K562 (cell line): Measurements from ENCODE around the gene GDAP1L1. TPM values are rescaled to one million over a fixed set of nuclear protein-coding genes. Genes with fewer than 3 reads are reported as not detected.

Experiments used
- E2F1 ChIP-seq: sonication (generic); formaldehyde crosslinking; IDR thresholded peaks from 2 replicates; pipeline ENCODE4 v1.8.1; 2023; ENCODE audit warnings: mild to moderate bottlenecking, missing genetic modification reagents, moderate library complexity
- HDAC1 ChIP-seq, 2 experiments: fragments of 450-650 bp; IDR thresholded peaks; 2 replicates each; pipeline ENCODE4 v1.6.1; 2016 to 2017; ENCODE audit warnings: inconsistent platforms in 1 of 2, mild to moderate bottlenecking in 1 of 2, moderate library complexity in 1 of 2
- L3MBTL2 ChIP-seq: fragments of 450-650 bp; IDR thresholded peaks from 2 replicates; pipeline ENCODE4 v1.6.1; 2016; ENCODE audit warnings: mild to moderate bottlenecking, moderate library complexity
- NFRKB ChIP-seq: fragments of 450-650 bp; IDR thresholded peaks from 2 replicates; pipeline ENCODE4 v1.6.1; 2016; ENCODE audit warnings: low read depth
- RBM39 ChIP-seq: fragments of 200-400 bp; formaldehyde crosslinking; optimal IDR thresholded peaks from 2 replicates; pipeline ENCODE3; 2018; ENCODE audit warnings: low read depth, low read length
- TSC22D4 ChIP-seq: fragments of 450-650 bp; IDR thresholded peaks from 2 replicates; pipeline ENCODE4 v1.6.1; 2016; ENCODE audit warnings: missing genetic modification characterization, missing biosample characterization, control low read depth
- polyA plus RNA-seq, 8 experiments: library from polyadenylated mRNA; depleted of rRNA in 4 of 8; stranded (reverse) in 5 of 8; unstranded in 3 of 8; fragments of >200 nt; fragmentation: Nextera tagmentation in 2 of 8; fragmentation: Illumina TruSeq in 1 of 8; extraction: Ambion mirVana in 2 of 8; extraction: Trizol in 1 of 8; gene quantifications; 2 replicates each; pipeline versions ENCODE4 v1.2.1 to v1.2.3, GENCODE V29; 2011 to 2014; ENCODE audit warnings: inconsistent platforms in 1 of 8, missing spikeins in 1 of 8
- total RNA-seq, 7 experiments: library from RNA; depleted of rRNA in 6 of 7; stranded (reverse); fragments of >200 nt in 6 of 7; fragmentation: Illumina TruSeq in 2 of 7; extraction: Trizol in 2 of 7; gene quantifications; 2 replicates each; pipeline versions ENCODE4 v1.2.1 to v1.2.3, GENCODE V29; 2011 to 2021; ENCODE audit warnings: low replicate concordance in 1 of 7
- TF ChIP-seq, protein P1 (sequence below): fragments of 250-450 bp; sonication (Bioruptor Pico); IDR thresholded peaks from 2 replicates; pipeline ENCODE4 v1.4.0; 2020
- TF ChIP-seq, protein P2 (sequence below): IDR thresholded peaks from 2 replicates; pipeline ENCODE4 v1.6.1; 2014; ENCODE audit warnings: antibody characterized with exemption
- TF ChIP-seq, protein P3 (sequence below): fragments of 250-450 bp; sonication (Bioruptor Pico); IDR thresholded peaks from 2 replicates; pipeline ENCODE4 v1.4.0; 2020
- TF ChIP-seq, protein P4 (sequence below): sonication (generic); formaldehyde crosslinking; IDR thresholded peaks from 2 replicates; pipeline ENCODE4 v1.9.0; 2022; ENCODE audit warnings: mild to moderate bottlenecking, missing genetic modification reagents
- TF ChIP-seq, protein P5 (sequence below), 2 experiments: IDR thresholded peaks; 2 replicates each; pipeline ENCODE4 v1.6.1; 2012; ENCODE audit warnings: improper control_type of control experiment in 2 of 2, low read depth in 2 of 2, low read length in 2 of 2, borderline replicate concordance in 1 of 2

GDAP1L1 gene
- total and polyA plus RNA-seq, 9 of the 15 experiments (the other 6 are each of a cell fraction or from before 2014, with no cell fraction given) = 0.06 to 0.40 (median 0.19) TPM; not detected in 5

GRCh38 chr20:44210406-44211176 is 36.5 kb upstream of the GDAP1L1 start, which contains the start of gene OSER1 (continued):
- no peak for TF ChIP-seq NFRKB
- TF ChIP-seq, protein P1, sequence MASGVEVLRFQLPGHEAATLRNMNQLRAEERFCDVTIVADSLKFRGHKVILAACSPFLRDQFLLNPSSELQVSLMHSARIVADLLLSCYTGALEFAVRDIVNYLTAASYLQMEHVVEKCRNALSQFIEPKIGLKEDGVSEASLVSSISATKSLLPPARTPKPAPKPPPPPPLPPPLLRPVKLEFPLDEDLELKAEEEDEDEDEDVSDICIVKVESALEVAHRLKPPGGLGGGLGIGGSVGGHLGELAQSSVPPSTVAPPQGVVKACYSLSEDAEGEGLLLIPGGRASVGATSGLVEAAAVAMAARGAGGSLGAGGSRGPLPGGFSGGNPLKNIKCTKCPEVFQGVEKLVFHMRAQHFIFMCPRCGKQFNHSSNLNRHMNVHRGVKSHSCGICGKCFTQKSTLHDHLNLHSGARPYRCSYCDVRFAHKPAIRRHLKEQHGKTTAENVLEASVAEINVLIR (CRISPR knock-in tag) = peak; percentile 82
- TF ChIP-seq, protein P2, sequence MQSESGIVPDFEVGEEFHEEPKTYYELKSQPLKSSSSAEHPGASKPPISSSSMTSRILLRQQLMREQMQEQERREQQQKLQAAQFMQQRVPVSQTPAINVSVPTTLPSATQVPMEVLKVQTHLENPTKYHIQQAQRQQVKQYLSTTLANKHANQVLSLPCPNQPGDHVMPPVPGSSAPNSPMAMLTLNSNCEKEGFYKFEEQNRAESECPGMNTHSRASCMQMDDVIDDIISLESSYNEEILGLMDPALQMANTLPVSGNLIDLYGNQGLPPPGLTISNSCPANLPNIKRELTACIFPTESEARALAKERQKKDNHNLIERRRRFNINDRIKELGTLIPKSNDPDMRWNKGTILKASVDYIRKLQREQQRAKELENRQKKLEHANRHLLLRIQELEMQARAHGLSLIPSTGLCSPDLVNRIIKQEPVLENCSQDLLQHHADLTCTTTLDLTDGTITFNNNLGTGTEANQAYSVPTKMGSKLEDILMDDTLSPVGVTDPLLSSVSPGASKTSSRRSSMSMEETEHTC = peak; percentile 78; the same call in 1 of the 2 replicates
- TF ChIP-seq, protein P3, sequence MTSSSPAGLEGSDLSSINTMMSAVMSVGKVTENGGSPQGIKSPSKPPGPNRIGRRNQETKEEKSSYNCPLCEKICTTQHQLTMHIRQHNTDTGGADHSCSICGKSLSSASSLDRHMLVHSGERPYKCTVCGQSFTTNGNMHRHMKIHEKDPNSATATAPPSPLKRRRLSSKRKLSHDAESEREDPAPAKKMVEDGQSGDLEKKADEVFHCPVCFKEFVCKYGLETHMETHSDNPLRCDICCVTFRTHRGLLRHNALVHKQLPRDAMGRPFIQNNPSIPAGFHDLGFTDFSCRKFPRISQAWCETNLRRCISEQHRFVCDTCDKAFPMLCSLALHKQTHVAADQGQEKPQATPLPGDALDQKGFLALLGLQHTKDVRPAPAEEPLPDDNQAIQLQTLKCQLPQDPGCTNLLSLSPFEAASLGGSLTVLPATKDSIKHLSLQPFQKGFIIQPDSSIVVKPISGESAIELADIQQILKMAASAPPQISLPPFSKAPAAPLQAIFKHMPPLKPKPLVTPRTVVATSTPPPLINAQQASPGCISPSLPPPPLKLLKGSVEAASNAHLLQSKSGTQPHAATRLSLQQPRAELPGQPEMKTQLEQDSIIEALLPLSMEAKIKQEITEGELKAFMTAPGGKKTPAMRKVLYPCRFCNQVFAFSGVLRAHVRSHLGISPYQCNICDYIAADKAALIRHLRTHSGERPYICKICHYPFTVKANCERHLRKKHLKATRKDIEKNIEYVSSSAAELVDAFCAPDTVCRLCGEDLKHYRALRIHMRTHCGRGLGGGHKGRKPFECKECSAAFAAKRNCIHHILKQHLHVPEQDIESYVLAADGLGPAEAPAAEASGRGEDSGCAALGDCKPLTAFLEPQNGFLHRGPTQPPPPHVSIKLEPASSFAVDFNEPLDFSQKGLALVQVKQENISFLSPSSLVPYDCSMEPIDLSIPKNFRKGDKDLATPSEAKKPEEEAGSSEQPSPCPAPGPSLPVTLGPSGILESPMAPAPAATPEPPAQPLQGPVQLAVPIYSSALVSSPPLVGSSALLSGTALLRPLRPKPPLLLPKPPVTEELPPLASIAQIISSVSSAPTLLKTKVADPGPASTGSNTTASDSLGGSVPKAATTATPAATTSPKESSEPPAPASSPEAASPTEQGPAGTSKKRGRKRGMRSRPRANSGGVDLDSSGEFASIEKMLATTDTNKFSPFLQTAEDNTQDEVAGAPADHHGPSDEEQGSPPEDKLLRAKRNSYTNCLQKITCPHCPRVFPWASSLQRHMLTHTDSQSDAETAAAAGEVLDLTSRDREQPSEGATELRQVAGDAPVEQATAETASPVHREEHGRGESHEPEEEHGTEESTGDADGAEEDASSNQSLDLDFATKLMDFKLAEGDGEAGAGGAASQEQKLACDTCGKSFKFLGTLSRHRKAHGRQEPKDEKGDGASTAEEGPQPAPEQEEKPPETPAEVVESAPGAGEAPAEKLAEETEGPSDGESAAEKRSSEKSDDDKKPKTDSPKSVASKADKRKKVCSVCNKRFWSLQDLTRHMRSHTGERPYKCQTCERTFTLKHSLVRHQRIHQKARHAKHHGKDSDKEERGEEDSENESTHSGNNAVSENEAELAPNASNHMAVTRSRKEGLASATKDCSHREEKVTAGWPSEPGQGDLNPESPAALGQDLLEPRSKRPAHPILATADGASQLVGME = 0 out of 2 replicates have a peak, but pooled peaks have one; percentile 40
- TF ChIP-seq RBM39 = no peak
- TF ChIP-seq E2F1 = peak; percentile 84; the same call in 1 of the 2 replicates
- TF ChIP-seq, protein P4, sequence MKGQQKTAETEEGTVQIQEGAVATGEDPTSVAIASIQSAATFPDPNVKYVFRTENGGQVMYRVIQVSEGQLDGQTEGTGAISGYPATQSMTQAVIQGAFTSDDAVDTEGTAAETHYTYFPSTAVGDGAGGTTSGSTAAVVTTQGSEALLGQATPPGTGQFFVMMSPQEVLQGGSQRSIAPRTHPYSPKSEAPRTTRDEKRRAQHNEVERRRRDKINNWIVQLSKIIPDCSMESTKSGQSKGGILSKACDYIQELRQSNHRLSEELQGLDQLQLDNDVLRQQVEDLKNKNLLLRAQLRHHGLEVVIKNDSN = peak; percentile 93
- TF ChIP-seq L3MBTL2 = peak; percentile 87
- no peak for TF ChIP-seq TSC22D4
- TF ChIP-seq, protein P5, sequence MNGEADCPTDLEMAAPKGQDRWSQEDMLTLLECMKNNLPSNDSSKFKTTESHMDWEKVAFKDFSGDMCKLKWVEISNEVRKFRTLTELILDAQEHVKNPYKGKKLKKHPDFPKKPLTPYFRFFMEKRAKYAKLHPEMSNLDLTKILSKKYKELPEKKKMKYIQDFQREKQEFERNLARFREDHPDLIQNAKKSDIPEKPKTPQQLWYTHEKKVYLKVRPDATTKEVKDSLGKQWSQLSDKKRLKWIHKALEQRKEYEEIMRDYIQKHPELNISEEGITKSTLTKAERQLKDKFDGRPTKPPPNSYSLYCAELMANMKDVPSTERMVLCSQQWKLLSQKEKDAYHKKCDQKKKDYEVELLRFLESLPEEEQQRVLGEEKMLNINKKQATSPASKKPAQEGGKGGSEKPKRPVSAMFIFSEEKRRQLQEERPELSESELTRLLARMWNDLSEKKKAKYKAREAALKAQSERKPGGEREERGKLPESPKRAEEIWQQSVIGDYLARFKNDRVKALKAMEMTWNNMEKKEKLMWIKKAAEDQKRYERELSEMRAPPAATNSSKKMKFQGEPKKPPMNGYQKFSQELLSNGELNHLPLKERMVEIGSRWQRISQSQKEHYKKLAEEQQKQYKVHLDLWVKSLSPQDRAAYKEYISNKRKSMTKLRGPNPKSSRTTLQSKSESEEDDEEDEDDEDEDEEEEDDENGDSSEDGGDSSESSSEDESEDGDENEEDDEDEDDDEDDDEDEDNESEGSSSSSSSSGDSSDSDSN (IDR thresholded peaks at IDR 0.05; ENCODE audit: borderline replicate concordance in 1 of 2, low read depth in 2 of 2, low read length in 2 of 2) = peak; percentile 81 to 89; a peak in 3 of 4 replicates
- peak in 1 of 2 experiments; percentile 74; a peak in 1 of 4 replicates for TF ChIP-seq HDAC1 (IDR thresholded peaks at IDR 0.05)
